Fibroblast of skin of scalp (primary cell): ENCODE measurements around the gene KRT72.

Experiments used
- DNase-seq: peaks from one replicate; pipeline ENCODE4 v3.0.0-alpha.2; 2013

Gene KRT72

DNA sequence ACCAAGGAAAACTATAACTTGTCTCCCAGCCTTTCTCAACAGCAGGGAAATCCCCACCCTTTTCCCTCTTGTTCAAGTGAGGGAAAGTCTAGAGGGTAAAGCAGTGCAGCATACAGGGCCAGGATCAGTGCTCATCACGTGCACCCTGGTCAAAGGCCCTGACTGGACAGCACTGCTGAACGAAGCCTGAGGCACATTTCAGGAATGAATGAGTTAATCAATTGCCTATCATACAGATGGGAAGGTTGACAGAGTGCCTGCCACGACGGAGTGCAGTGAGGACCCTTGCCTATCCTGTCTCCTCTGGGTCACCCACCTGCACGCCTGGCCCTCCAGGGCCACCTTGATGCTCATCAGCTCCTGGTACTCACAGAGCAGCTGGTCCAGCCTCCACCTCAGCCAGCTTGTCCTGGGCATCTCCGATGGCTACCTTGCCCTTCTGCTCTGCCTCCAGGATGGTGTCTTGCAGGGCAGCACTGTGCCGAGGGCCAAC is 28.8 kb upstream of the KRT72 start:
- no peak for DNase-seq

DNA sequence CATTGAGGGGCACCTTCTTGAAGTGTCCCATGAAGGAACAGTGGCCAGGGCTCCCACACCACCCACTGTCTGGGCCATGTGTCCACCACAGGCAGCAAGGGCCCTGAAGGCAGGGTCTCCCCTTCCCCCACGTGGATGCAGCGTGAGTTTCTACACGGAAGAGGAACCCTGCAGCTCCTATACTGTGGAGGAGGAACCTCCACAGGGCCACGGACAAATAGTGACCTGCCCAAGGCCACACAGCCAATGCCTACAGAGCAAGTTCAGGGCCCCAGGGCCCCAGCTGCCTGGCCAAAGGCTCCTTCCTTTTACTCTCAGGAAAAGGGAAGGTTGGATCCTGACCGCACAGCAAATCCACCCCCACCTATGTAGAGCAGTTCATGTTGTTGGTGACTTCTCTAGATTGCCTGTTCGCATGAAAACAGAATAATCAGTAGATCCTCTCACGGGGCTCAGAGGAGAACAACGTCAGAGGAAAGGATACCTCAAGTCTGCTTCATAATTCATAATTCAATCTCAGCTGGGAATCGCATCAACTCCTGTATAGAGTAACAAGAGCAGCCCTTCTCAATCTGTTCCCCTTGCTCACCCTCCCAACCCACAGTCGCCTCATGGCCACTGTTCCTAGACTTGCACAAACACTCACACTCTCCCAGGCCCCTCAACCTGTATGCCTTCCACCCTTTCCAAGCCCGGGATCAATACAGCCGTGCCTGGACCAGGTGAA is 28.2 kb upstream of the KRT72 start:
- no peak for DNase-seq

DNA sequence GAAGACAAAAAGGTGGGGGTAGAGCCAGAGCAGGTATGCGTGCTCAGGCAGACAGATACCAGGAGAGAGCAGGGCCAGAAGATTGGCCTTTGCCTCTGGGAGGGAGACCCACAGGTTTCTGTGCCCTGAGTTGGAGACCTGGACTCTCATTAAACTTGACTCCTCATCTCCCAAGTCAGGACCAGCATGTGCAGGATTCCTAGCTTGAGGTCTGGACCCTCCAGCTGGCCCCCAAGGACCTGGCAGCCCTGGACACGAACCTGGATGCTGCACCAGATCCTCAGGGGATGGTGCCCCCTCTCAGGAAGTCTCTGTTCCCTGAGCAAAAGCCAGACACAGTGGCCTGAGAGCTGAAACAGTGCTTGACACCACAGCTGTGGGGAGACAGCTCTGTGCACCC is 27.6 kb upstream of the KRT72 start:
- DNase-seq: no peak

DNA sequence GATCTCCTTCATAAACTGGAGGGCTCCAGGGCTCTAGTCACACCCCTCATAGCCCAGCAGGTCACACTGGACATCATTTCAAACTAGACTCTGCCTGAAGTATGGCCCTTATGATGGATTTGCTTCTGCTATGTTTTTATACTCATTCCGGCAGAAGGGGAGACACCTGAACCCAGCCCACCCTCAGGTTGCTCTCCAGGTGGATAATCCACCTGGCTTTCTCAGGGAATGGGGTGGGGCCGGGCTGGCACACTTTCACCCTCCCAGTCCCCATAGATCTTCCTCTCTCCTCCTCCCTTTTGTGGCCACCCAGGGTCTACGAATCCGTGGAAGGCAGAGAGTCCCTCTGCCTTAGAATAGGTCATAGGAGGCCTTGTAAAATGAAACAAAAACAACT is 26.8 kb upstream of the KRT72 start:
- DNase-seq: no peak

DNA sequence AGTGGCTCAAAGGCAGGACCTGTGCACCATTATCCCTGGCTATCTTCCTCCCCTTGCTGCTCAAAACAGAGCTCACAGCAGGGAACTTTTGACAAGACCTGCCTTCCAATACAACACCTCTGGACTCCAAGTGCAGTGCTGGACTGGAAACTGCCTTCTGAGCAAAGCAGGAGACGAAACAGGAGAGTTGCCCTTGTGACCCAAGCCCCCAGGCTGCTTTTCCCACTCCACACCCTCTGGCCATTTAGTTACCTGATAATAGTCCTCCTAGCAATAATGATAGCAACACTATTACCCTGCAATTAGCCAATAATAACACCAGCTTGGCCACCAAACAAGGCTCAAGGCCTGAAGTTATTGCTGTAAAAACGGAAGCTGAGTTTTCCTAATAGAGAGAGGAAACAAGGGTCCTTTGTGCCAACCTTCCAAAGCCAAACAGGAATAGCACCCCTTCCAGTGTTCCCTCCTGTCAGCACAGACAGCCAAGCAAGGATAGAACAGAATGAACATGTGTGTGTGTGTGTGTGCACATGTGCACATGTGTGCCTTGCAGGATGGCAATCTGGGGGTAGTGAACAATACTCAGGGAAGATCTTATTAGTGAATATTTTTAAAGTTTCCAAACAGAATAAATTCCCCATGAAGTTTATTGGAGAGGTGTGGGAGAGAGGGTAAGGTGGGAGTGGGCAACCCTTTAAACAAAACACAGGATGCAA is 26.3 kb upstream of the KRT72 start:
- DNase-seq: no peak

DNA sequence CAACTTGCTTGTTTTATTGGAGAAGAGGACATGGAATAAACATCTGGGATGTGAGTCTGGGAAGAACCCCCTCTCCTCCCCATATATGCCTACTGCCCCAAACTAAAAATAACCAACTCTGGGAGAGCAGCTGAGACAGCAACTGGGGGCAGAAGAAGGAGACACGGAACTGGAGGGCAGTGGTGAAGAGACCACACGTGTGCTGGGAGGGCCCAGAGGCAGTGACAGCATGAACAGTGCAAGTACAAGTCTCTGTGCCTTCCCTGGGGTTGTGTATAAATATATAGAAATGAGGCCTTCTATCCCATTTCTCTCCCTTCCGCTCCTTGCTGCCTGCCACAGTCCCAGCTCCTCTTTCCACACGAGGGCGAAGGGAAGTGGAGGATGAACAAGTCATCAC is 21.1 kb upstream of the KRT72 start:
- DNase-seq: no peak

DNA sequence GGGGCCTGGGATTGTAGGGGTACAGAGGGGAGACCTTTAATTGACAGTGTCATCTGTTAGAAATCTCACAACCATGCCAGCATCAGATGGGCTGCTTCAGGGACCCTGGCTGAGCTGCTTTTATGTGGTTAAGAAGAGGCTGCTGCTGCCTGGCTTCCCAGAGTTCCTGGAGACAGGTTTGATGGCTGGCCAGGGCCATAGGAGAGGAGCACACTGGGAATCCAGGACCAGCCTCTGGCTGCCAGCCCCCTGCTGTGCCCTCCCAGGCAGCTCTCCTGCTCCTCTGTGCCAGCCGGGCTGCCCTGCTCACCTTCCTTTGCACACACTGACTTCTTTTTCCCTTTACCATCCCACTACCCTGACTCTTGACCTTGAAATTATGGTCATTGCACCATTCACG is 17.6 kb upstream of the KRT72 start:
- no peak for DNase-seq

DNA sequence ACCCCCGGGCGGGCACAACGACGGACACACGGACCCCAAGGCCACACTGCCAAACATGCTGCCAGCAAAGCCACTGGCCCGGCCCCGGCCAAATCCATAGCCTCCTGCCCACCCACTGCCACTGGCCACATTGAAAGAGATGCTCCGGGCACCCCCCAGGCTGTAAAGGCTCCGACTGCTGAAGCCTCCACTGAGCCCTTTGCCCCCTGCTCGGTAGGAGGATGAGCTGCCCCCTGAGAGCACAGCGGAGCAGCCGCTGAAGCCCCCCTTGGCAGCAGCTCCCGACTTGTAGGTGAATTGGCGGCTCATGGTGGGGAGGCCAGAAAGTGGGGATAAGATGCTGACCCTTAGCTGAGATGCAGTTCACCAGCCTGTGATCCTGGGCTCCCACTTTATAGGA is 17.0 kb upstream of the KRT72 start, which contains the start of gene KRT73:
TSS of gene KRT73 (minus strand) at position 344 of the 400 bp plus-strand sequence. CDS start at position 309, 35 bp downstream.
- DNase-seq: no peak

DNA sequence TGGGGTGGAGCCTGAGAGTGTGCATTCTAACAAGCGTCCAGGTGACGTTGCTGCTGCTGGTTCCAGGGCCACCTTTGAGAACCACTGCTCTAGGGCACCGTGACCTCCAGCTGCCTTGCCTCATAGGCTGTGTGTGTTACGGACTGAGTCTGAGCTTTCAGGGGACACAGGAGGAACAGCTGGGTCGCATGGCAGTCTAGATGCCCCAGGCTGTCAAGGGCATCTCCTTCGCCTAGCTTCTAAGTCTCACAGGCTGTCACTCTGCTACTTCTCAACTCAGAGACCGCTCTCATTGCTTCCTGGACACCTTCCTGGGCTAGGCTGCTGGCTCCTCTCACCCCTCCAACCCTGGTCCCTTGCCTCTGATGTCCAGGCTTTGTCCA is 16.1 kb upstream of the KRT72 start:
- no peak for DNase-seq

DNA sequence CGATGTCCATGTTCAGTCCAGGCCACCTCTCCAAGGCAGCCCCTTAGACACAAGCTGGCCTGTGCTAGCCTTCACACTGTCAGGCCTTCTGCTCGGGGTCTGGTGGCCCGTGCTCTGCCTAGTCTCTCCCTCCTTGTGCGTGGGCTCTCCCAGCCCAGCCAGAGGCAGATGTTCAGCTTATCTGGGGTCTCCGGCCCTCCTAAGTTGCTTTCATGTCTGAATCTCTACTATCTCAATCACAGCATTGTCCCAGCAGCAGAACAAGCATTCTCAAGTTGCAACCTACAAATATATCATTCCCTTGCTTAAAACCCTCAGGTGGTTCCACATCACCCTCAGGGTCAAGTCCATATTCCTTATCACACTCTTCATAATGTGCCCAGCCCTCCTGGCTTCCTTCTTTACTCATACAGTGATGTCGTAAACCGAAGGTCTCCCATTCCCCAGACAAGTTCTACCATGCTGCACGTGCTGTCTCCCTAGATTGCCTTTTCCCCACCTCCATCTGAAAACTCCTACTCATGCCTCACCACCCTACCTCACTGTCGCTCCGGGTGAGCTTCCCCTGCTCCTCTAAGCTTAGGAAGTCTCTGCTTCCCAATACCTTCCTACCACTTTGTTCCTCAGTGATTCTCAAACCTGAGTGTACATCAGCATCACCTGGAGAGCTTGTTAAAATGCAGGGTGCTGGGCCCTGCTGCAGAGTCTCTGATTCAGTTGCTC is 15.6 kb upstream of the KRT72 start:
- no peak for DNase-seq

DNA sequence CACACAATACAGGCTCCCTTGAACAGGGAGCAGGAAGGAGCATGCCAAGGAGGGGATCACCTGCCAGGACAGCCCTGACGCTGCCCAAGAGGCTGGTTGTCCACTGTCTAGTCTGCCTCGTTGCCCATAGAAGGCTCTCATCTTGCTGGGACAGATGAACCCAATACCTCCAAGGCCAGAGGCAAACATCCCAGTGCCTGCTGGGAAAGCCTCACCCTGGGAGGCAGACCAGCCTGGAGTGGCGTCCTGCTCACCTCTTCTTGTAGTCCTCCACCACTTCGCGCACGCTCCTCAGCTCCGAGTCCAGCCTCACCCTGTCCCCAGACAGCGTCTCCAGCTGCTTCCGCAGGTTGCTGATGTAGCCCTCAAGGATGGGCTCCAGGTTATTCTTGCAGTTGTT is 14.6 kb upstream of the KRT72 start:
- DNase-seq: no peak

DNA sequence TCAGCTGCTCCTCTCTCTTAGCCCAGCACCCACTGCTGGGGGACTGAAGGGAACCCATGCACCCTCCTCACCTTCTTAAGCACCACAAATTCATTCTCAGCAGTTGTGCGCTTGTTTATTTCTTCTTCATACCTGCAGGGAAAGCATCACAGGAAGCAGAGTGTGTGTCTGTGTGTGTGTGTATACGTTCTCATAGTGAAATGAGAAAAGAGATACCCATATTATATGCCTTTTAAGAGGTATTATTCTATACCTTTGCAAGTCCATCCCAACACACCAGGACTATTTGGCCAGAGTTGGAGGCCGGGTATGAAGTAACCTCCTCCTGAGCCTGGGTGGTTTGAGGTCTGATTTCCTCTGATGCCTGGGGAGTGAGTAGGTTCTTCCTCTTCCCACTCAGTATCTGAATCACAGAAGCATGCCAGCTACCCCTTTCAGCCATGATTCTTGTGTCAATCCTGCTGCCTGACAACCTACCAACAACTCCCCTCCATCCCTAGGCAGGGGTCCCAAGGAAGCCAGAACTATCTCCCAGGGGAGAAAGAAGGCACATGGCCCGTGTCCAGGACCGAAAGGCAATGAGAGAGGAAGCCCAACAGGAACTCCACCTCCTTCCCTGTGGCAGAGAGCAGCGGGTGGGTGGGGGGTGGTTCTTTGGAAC is 14.1 kb upstream of the KRT72 start:
- no peak for DNase-seq

DNA sequence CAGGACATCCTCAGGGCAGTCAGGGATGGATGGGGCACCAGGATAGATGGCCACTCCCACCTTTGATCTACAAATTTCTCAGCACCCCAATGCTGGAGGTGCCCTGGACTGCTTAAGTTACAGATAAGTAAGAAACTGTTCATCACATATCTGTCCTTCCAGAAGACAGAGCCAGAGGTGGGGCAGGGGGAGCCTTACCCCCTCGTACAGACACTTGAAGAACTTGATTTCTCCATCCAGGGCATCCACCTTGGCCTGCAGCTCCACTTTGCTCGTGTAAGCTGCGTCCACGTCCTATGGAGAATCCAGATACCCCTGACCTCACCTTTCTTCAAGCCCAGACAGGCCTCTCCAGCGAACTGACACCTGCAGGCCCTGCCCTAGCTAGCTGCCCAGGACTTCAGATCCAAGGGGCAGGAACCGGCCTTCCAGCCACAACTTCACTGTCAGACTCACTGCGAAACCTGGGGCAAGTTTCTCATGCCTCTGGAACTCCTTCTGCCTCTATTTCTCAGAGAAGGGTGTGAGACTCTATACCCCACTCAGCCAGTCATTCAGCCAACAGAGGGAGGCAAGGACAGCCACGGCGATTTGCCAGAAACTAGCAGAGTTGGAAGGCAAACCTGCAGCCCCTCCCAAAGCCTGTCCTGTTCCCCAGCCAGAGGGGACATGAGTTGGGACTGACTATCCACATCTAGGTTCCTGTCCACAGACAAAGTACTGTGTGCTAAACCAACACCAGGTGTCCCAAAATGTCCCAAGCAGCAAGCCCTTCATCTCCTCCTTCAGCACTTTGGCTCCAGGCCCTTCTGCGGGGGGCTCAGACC is 13.3 kb upstream of the KRT72 start:
- no peak for DNase-seq

DNA sequence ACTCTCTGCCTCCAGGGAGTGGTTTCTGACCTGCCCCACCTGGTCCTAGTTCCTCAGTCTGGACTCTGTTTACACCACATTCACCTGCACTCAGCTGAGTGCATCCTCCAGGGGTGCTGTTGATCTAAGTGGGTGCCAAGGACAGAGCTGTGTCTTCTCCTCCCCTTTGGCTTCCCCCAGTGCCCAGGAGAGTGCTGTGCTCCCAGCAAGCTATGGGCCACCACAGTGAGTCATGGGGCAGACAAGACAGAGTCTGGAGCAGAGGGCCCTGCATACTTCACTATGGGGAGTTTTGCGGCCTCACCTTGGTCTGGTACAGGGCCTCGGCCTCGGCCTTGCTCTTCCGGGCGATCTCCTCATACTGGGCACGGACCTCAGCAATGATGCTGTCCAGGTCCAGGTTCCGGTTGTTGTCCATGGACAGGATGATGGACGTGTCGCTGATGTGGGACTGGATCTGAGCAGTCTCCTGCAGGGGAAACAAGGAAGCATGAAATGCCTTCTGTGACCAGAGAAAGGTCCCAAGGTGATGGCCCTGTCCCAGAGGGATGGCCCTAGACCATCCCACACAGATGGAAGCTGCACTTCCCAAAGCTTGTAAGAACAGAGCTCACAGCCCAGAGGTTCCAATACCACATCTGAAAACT is 12.2 kb upstream of the KRT72 start:
- DNase-seq: no peak

DNA sequence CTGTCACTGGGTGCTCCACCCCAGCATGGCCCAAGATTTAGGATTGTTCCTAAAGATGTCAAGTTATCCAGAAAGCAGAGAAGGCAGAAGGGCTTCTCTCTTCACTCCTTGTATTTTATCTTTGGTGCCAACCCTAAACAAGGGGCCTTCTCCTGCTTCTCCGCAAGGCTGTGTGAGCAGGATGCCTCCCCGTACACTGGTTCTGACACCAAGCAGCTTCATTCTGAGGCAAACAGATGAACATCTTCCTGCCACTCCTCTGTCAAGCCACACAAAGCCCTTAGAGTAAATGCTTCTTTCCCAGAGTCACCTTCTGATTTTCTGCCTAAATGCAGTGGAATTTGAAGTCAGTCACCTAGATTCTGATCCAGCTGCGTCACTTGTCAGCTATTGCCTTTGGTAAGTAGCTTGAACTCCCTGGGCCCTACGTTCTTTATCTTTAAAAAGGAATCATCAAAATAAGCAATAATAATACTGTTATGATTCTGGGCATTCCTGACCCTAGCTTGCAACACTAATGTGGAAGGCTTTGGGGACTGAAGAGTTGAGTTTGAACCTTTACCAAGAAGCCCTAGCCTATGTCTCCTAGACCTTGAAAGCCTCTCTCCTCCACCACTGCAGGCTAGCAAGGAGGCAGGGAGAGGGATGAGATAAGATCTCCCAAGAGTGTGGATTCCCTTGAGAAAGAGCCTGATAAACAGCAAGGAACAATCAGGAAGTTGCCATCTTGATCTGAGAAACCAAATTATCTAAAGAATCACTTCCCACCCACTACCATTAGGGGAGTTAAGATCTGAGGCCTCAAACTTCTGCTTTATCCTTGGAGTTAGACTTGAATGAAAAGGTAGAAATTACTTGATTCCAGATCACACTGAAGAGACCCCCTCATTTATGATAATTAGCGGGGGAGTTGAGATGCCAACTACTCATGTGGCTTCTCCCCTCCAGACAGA is 11.4 kb upstream of the KRT72 start:
- no peak for DNase-seq

DNA sequence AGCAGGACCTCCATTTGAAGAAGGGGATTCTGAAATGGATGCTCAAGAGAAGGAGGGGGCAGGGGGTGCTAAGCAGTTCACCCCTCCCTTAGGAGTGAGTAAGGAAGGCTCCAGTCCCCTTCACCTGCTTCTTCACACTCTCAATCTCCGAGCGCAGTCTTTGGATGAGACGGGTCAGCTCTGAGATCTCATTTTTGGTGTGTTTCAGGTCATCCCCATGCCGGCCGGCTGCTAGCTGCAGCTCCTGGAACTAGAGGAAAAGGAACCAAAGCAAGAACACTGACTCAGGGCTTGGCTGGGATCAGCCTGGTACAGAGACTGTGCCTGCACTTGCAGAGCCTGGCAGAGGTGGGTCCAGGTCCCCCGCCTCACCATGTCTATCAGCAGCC is 9.8 kb upstream of the KRT72 start:
- DNase-seq: no peak

DNA sequence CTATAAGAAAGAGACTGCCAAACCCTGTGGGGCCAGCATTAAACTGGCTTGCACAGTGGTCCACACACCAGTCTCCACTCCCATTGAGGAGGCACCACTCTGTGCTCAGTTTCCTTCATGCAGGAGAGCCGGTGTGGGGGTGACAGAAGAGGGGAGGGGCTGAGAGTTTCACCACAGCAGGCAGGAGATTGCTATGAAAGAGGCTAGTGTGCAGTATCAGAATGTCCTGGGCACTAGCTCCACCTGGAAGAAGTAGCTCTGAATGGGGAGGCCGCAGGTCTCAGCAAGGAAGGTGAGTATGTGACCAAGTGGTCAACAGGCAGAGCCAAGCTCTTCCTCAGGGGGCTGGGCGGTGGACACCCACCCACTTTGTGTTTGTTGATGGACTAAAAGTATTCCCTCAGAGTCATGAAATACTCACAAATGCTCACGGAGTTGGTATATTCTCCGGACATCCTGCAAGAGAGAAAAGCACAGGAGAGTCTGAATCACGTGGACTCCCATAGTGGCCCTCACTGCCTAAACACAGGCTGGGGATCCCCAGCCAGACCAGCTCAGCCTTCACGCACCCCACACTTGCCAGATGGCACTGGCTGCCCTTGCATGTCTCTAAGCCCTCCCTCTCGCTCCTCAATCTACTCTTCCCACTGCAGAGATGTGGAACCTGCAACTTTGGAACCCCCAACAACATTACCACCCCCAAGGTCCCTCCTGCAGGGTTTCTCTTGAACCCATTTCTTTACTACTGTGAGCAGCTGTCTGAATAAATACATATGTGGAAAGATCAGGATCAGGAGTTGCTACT is 7.8 kb upstream of the KRT72 start:
- no peak for DNase-seq

DNA sequence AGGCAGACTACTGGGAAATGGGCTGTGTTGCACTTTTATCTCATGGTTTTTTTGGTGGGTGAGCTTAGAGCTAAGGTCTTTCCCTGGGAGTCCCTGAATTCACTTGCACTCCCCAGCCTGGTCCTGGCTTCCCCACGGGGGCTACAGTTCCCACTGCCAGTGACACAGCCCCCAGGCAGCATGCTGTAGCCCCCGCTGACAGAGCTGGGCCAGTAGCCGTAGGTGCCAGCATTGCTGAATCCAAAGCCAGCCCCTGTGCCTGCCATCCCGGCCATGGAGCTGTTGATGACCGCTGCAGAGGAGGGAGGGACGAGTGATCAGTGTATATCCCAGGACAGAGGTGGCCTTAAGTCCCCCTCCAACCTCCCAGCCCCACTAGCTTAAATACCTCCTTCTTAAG is 6.9 kb upstream of the KRT72 start:
- DNase-seq: no peak

DNA sequence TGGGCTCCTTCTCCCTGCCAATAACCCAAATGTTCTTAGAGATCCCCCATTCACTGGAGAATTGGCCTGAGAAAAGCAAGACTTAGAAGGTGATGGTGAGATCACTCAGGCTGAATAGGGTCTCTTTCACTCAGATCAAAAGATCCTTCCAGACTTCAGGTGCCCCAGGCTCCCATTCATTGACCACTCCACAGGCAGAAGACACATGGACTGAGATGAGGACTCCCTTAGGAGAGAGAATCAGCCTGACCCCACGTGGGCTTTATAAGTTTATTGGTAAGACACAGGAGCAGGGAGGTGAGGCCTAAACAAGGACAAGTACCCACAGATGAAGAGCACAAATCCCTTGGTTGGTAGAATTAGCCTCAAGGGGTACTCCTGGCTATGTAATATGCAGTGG is 6.1 kb upstream of the KRT72 start:
- no peak for DNase-seq
